Mesenchymal stem cell (in vitro differentiated cells and primary cell): ENCODE data around the gene ORMDL3.
A peak's percentile ranks its signal among the peaks of the same experiment; 100 is the strongest.

Experiments
- DNase-seq: peaks from one replicate; pipeline ENCODE4 v3.0.0-alpha.2; 2013
- H2AFZ ChIP-seq: one replicate; pipeline ENCODE4 v1.6.1; 2013; ENCODE audit warnings: low read depth, mild to moderate bottlenecking, control low read depth, inconsistent platforms, low read length, moderate library complexity
- H2AK5ac ChIP-seq: 2 replicates; pipeline ENCODE4 v1.6.1; 2013; ENCODE audit warnings: low read length, moderate library complexity, mild to moderate bottlenecking, inconsistent platforms; ENCODE audit not compliant: severe bottlenecking
- H2BK120ac ChIP-seq: one replicate; pipeline ENCODE4 v1.6.1; 2013; ENCODE audit warnings: low read depth, mild to moderate bottlenecking, inconsistent platforms, low read length, moderate library complexity
- H2BK12ac ChIP-seq, 2 experiments: one replicate each; pipeline ENCODE4 v1.6.1; 2013; ENCODE audit warnings: inconsistent platforms in 2 of 2, low read length in 2 of 2, mild to moderate bottlenecking in 2 of 2, moderate library complexity in 2 of 2, control low read depth in 1 of 2
- H2BK15ac ChIP-seq: one replicate; pipeline ENCODE4 v1.6.1; 2013; ENCODE audit warnings: mild to moderate bottlenecking, low read depth, inconsistent platforms; ENCODE audit not compliant: poor library complexity, severe bottlenecking
- H2BK5ac ChIP-seq: 2 replicates; pipeline ENCODE4 v1.6.1; 2013; ENCODE audit warnings: low read depth, mild to moderate bottlenecking, low read length, control low read depth, inconsistent platforms; ENCODE audit not compliant: poor library complexity, severe bottlenecking
- H3K14ac ChIP-seq, 2 experiments: one replicate each; pipeline ENCODE4 v1.6.1; 2013; ENCODE audit warnings: inconsistent platforms in 2 of 2, low read length in 2 of 2, control low read depth in 1 of 2, mild to moderate bottlenecking in 1 of 2, moderate library complexity in 1 of 2
- H3K18ac ChIP-seq, 2 experiments: one replicate each; pipeline ENCODE4 v1.6.1; 2013; ENCODE audit warnings: inconsistent platforms in 2 of 2, low read length in 2 of 2, control low read depth in 1 of 2, low read depth in 1 of 2, mild to moderate bottlenecking in 1 of 2
- H3K23ac ChIP-seq, 2 experiments: one replicate each; pipeline ENCODE4 v1.6.1; 2013; ENCODE audit warnings: inconsistent platforms in 2 of 2, low read length in 2 of 2, mild to moderate bottlenecking in 2 of 2, moderate library complexity in 2 of 2, control low read depth in 1 of 2
- H3K27ac ChIP-seq: 2 replicates; pipeline ENCODE4 v1.5.1; 2013; ENCODE audit warnings: mild to moderate bottlenecking, moderate library complexity, low read length, control low read depth, inconsistent platforms; ENCODE audit not compliant: poor library complexity, severe bottlenecking
- H3K27me3 ChIP-seq, 2 experiments: 2 replicates each; pipeline versions ENCODE4 v1.6.1 to v1.7.0; 2013; ENCODE audit warnings: low read length in 2 of 2, mild to moderate bottlenecking in 2 of 2, moderate library complexity in 2 of 2, control low read depth in 1 of 2, inconsistent platforms in 1 of 2; ENCODE audit not compliant: control insufficient read depth in 1 of 2, insufficient read depth in 1 of 2
- H3K36me3 ChIP-seq, 2 experiments: 2 replicates each; pipeline versions ENCODE4 v1.6.1 to v1.7.0; 2013; ENCODE audit warnings: low read length in 2 of 2, control low read depth in 1 of 2, inconsistent platforms in 1 of 2, low read depth in 1 of 2, mild to moderate bottlenecking in 1 of 2; ENCODE audit not compliant: insufficient read depth in 2 of 2, control insufficient read depth in 1 of 2
- H3K4ac ChIP-seq, 2 experiments: one replicate each; pipeline ENCODE4 v1.6.1; 2013; ENCODE audit warnings: inconsistent platforms in 2 of 2, low read length in 2 of 2, mild to moderate bottlenecking in 2 of 2, moderate library complexity in 2 of 2, control low read depth in 1 of 2, low read depth in 1 of 2
- H3K4me1 ChIP-seq: 2 replicates; pipeline ENCODE4 v1.6.1; 2013; ENCODE audit warnings: low read depth, low read length, control low read depth; ENCODE audit not compliant: control insufficient read depth, insufficient read depth
- H3K4me2 ChIP-seq: 2 replicates; pipeline ENCODE4 v1.6.1; 2013; ENCODE audit warnings: low read length, mild to moderate bottlenecking, inconsistent platforms; ENCODE audit not compliant: poor library complexity, severe bottlenecking
- H3K4me3 ChIP-seq, 2 experiments: 2 replicates each; pipeline versions ENCODE4 v1.5.1 to v1.7.0; 2013; ENCODE audit warnings: low read length in 2 of 2, mild to moderate bottlenecking in 2 of 2, control low read depth in 1 of 2, low read depth in 1 of 2; ENCODE audit not compliant: insufficient read depth in 1 of 2
- H3K79me1 ChIP-seq: replicated peaks from 2 replicates; pipeline ENCODE4 v1.6.1; 2013; ENCODE audit warnings: mild to moderate bottlenecking, control low read depth, low read length, inconsistent platforms; ENCODE audit not compliant: poor library complexity, severe bottlenecking
- H3K9ac ChIP-seq: 2 replicates; pipeline ENCODE4 v1.7.0; 2013; ENCODE audit warnings: mild to moderate bottlenecking, low read length, moderate library complexity
- H3K9me3 ChIP-seq: 2 replicates; pipeline ENCODE4 v1.7.0; 2013; ENCODE audit warnings: mild to moderate bottlenecking, low read length; ENCODE audit not compliant: control insufficient read depth
- H4K8ac ChIP-seq: one replicate; pipeline ENCODE4 v1.6.1; 2013; ENCODE audit warnings: inconsistent platforms, mild to moderate bottlenecking, low read length, moderate library complexity
- H4K91ac ChIP-seq: one replicate; pipeline ENCODE4 v1.6.1; 2013; ENCODE audit warnings: mild to moderate bottlenecking, low read length, inconsistent platforms
- WGBS: methylation state at CpG from one replicate; pipeline ENCODE4 v1.1.7; 2013; ENCODE audit warnings: mixed read lengths; 5-methylcytosine and 5-hydroxymethylcytosine counted together

Gene ORMDL3

DNA sequence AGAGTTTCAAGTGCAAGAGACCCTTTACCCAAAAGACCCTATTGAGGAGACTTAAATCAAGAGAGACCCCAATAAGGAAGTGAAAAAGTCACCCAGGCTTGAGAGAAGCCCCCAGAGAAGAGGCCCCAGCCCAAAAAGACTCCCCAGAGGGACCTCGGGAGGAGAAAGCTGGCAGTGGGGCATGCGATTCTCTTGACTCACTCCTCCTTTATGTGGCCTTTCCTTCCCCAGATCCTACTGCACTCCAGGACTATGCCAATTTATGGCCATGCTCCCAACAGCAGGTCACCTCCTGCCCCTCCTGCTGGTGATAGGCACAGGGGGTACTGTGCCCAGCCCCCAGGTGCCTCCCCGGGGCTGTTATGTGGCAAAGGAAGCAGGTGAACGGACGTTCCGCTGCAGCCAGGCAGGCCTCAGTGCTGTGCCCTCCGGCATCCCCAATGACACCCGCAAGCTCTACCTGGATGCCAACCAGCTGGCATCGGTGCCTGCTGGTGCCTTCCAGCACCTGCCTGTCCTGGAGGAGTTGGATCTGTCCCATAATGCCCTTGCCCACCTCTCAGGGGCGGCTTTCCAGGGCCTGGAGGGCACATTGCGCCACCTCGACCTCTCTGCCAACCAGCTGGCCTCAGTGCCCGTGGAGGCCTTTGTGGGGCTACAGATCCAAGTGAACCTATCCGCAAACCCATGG lies 16.4 kb upstream of the ORMDL3 start:
- H3K79me1 ChIP-seq, result no peaks in the 10 kb centered on the region
- no peak overlapping the region for H3K9ac ChIP-seq
- H3K4me2 ChIP-seq, result no peak overlapping the region
- H3K4me3 ChIP-seq, result no peak overlapping the region
- no peak for DNase-seq
- no peak overlapping the region for H4K91ac ChIP-seq
- no peak overlapping the region for H4K8ac ChIP-seq
- no peak overlapping the region for H2AK5ac ChIP-seq
- no peak overlapping the region for H3K18ac ChIP-seq
- H2BK15ac ChIP-seq, result no peak overlapping the region
- H3K23ac ChIP-seq, result no peak overlapping the region
- H3K27ac ChIP-seq, result no peak overlapping the region
- H3K4me1 ChIP-seq, result peaks cover 6% of the 10 kb centered on the region
- no peak overlapping the region for H3K4ac ChIP-seq
- H2BK120ac ChIP-seq, result no peak overlapping the region
- no peak overlapping the region for H2BK5ac ChIP-seq
- 88% methylated on average over 14 of the region's 14 CpGs for WGBS
- H3K27me3 ChIP-seq, result peaks cover 8 to 12% of the 10 kb centered on the region in 2 experiments
- no peak overlapping the region for H2BK12ac ChIP-seq
- no peak overlapping the region for H2AFZ ChIP-seq
- no peaks in the 10 kb centered on the region for H3K9me3 ChIP-seq
- H3K14ac ChIP-seq, result no peak overlapping the region
- no peaks in the 10 kb centered on the region for H3K36me3 ChIP-seq

DNA sequence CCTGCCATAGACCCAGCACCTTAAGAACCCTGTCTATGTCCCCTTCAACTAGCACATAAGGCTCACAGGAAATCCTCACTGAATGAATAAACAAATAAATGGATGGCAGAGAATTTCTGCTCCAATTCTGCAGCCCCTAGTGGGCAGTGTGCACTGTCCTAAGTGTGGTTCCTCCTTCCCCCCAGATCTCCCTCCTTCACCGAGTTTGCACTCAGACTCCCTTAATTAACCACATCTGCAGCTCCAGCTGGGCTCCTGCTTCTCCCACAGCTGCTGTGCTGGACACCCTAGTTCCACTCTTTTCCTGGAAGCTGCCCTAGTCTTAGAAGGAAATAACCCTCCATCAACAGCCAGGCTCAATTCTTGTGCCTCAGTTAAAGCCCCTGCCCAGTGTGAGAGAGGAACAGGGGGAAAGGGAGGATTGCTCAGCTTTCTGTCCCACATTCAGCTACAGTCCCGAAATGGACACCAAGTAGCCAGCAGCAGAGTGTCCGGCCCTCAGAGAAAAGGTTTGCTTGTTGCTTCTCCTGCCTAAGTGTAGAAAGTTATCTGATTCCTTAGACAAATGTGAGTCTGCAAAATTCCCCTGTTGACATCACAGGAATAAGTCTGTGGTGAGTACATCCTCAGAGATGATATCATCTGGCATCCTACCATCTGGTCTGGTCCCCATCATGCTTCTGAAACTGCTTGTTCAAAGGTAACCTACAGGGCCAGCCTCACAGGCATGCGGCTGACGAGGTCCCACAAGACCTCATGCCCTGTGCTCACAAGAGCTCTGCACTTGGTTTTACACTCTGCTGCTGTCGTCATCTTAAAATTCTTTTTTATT lies 12.4 kb upstream of the ORMDL3 start:
- peaks cover 9% of the 10 kb centered on the region for H3K4me1 ChIP-seq
- no peak overlapping the region for H2AFZ ChIP-seq
- H2BK12ac ChIP-seq, result peak overlapping the region in 1 of 2 experiments; percentile 56
- no peaks in the 10 kb centered on the region for H3K79me1 ChIP-seq
- peaks cover 5 to 8% of the 10 kb centered on the region in 2 experiments for H3K27me3 ChIP-seq
- peak; percentile 90 for DNase-seq
- H4K91ac ChIP-seq, result peak overlapping the region; percentile 23
- no peak overlapping the region for H3K14ac ChIP-seq
- H3K4ac ChIP-seq, result no peak overlapping the region
- H3K36me3 ChIP-seq, result no peaks in the 10 kb centered on the region
- no peak overlapping the region for H3K4me2 ChIP-seq
- no peaks in the 10 kb centered on the region for H3K9me3 ChIP-seq
- H2BK5ac ChIP-seq, result no peak overlapping the region
- peak overlapping the region; percentile 81 for H3K9ac ChIP-seq
- no peak overlapping the region for H2AK5ac ChIP-seq
- H4K8ac ChIP-seq, result peak overlapping the region; percentile 67
- WGBS, result 57% methylated on average over 6 of the region's 6 CpGs
- H2BK120ac ChIP-seq, result no peak overlapping the region
- no peak overlapping the region for H2BK15ac ChIP-seq
- H3K27ac ChIP-seq, result peak overlapping the region; percentile 52
- H3K23ac ChIP-seq, result no peak overlapping the region
- peak overlapping the region in 1 of 2 experiments; percentile 45 for H3K4me3 ChIP-seq
- peak overlapping the region in 1 of 2 experiments; percentile 78 for H3K18ac ChIP-seq

DNA sequence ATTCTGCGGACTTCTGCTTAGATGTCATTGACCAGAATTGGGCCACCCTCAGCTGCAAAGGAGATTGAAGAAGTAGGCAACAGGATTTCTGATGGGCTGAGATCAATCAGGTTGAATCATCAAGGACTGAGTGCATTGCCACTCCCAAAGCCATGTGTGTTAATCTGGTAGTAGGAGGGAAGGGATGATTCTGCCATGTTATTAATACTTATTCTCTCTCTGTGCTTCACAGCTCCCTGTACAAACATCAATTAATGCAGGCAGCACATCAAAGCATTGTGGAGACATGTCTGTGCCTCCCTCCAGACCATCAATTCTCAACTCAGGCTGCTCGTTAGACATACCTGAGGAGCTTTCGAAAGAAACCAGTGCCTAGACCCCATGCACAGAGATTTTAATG lies 11.7 kb upstream of the ORMDL3 start:
- Histone ChIP-seq H3K27ac (no peak overlapping the region), H2BK120ac (no peak overlapping the region), H3K9ac (peak overlapping the region; percentile 81), H4K91ac (no peak overlapping the region), H3K14ac (no peak overlapping the region), H3K4me1 (peaks cover 9% of the 10 kb centered on the region), H2AK5ac (no peak overlapping the region), H3K4me3 (peak overlapping the region in 1 of 2 experiments; percentile 45), H3K18ac (no peak overlapping the region), H2BK12ac (no peak overlapping the region), H4K8ac (no peak overlapping the region), H2AFZ (no peak overlapping the region), H3K23ac (no peak overlapping the region), H2BK5ac (no peak overlapping the region), H3K36me3 (no peaks in the 10 kb centered on the region), H3K27me3 (peaks cover 5 to 8% of the 10 kb centered on the region in 2 experiments), H2BK15ac (no peak overlapping the region), H3K79me1 (no peaks in the 10 kb centered on the region), H3K4ac (no peak overlapping the region), H3K9me3 (no peaks in the 10 kb centered on the region), H3K4me2 (no peak overlapping the region)
- no peak for DNase-seq
- WGBS, result 93% methylated on average over 2 of the region's 3 CpGs

DNA sequence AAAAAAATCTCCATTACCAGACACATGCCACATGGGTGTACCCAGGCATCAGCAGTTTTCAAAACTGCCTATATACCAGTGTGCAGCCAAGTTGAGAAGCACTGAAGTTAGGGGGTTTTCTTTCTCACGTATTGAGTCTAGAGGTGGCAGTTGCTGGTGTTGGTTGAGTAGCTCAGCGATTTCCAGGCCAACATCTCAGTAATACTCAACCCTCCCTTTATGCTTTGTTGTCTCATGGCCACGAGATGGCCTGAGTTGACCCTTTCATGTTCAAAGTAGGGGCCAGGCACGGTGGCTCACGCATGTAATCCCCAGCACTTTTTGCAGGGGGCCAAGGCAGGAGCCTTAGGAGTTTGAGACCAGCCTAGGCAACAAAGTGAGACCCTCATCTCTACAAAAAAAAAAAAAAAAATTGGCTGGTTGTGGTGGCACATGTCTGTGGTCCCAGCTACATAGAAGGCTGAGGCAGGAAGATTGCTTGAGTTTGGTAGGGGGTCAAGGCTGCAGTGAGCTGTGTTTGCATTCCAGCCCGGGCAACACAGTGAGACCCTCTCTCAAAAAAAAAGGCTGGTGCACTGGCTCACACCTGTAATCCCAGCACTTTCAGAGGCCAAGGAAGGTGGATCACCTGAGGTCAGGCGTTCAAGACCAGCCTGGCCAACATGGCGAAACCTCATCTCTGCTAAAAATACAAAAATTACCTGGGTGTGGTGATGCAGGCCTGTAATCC lies 10.9 kb upstream of the ORMDL3 start:
- peaks cover 9% of the 10 kb centered on the region for H3K4me1 ChIP-seq
- no peak overlapping the region for H2AFZ ChIP-seq
- peaks cover 5 to 8% of the 10 kb centered on the region in 2 experiments for H3K27me3 ChIP-seq
- 89% methylated on average over 6 of the region's 8 CpGs for WGBS
- H2AK5ac ChIP-seq, result no peak overlapping the region
- H2BK15ac ChIP-seq, result no peak overlapping the region
- no peak overlapping the region for H2BK12ac ChIP-seq
- H3K18ac ChIP-seq, result no peak overlapping the region
- no peak overlapping the region for H3K23ac ChIP-seq
- no peak overlapping the region for H3K4ac ChIP-seq
- DNase-seq, result no peak
- no peak overlapping the region for H3K9ac ChIP-seq
- no peak overlapping the region for H4K8ac ChIP-seq
- H3K36me3 ChIP-seq, result no peaks in the 10 kb centered on the region
- no peak overlapping the region for H3K4me3 ChIP-seq
- no peak overlapping the region for H2BK5ac ChIP-seq
- H3K79me1 ChIP-seq, result no peaks in the 10 kb centered on the region
- H3K4me2 ChIP-seq, result no peak overlapping the region
- H3K9me3 ChIP-seq, result no peaks in the 10 kb centered on the region
- no peak overlapping the region for H4K91ac ChIP-seq
- H2BK120ac ChIP-seq, result no peak overlapping the region
- H3K27ac ChIP-seq, result no peak overlapping the region
- H3K14ac ChIP-seq, result no peak overlapping the region
